ENCODE measurements around the gene FGD6. TPM values are rescaled to one million over a fixed set of nuclear protein-coding genes. Genes with fewer than 3 reads are reported as not detected.
"Not testable (repeated sequence)": the region's sequence is repeated elsewhere in the genome, so short reads cannot be mapped to it uniquely, and the experiment has no call there.

Gene FGD6
- total RNA-seq, 4 donors from 2014 or later = 2.9 to 8.4 (median 4.4) TPM

DNA sequence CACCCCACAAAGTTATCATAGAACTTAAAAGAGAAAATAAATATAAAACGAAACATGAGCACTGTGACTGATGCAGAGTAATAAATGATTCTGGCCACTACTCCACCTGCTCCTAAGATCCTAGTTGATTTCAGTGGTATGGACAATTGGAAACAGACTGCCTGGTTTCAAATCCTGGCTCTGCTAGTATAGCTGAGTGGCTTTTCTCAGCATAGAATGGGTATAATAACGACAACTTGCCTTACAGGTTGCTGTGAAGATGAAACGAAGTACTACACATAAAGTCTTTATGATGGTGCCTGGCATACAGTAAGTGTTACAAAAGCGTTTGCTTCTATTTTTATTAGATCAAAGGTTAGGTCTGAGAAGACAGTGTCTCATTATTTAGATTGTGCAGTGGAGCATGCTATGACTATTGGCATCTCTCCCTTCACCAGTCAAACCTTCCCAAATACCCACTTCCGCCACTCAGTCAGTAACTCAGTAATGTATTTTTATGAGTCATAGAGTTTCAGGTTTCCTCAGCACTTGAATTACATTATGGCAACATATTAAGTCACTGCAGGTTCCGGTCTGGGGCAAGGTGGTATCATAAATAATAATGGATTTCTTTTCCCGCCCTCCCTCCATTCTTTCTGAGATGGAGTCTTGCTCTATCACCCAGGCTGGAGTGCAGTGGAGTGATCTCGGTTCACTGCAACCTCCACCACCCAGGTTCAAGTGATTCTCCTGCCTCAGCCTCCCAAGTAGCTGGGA is 114.2 kb downstream of the FGD6 start:
- Histone ChIP-seq H3K27ac (peak overlapping the region in 1 of 4 donors; percentile 28), H3K27me3 (no peaks in the 10 kb centered on the region), H3K36me3 (no peaks in the 10 kb centered on the region), H3K9me3 (no peaks in the 10 kb centered on the region), H3K4me1 (peaks cover 8 to 15% of the 10 kb centered on the region in 2 donors), H3K4me3 (no peak overlapping the region)
- no peak for DNase-seq
- peak; percentile 56 to 83 for ATAC-seq
- TF ChIP-seq POLR2A (IDR thresholded peaks at IDR 0.05) (no peak), CTCF (IDR thresholded peaks at IDR 0.05 in 4 of 5, conservative IDR thresholded peaks at IDR 0.05 in 1 of 5) (no peak)
- intact Hi-C loops (cut with DNase I; ENCODE audit: low total_unique reads) (no loop called here), in situ Hi-C loops (cut with MboI; ENCODE audit: low sequenced_read_pairs in 4 of 4) (no loop called here)

- H3K4me3 ChIP-seq; H3K27ac ChIP-seq; in situ Hi-C loops (cut with MboI; ENCODE audit: low sequenced_read_pairs in 4 of 4); H3K36me3 ChIP-seq; H3K9me3 ChIP-seq; H3K27me3 ChIP-seq; intact Hi-C loops (cut with DNase I; ENCODE audit: low total_unique reads); ATAC-seq; DNase-seq: not testable (repeated sequence)
- H3K4me1 ChIP-seq = peaks cover 9 to 23% of the 10 kb centered on the region in 2 donors
Measured at GRCh38 chr12:95101957-95102356, 115.3 kb downstream of the FGD6 start.

DNA sequence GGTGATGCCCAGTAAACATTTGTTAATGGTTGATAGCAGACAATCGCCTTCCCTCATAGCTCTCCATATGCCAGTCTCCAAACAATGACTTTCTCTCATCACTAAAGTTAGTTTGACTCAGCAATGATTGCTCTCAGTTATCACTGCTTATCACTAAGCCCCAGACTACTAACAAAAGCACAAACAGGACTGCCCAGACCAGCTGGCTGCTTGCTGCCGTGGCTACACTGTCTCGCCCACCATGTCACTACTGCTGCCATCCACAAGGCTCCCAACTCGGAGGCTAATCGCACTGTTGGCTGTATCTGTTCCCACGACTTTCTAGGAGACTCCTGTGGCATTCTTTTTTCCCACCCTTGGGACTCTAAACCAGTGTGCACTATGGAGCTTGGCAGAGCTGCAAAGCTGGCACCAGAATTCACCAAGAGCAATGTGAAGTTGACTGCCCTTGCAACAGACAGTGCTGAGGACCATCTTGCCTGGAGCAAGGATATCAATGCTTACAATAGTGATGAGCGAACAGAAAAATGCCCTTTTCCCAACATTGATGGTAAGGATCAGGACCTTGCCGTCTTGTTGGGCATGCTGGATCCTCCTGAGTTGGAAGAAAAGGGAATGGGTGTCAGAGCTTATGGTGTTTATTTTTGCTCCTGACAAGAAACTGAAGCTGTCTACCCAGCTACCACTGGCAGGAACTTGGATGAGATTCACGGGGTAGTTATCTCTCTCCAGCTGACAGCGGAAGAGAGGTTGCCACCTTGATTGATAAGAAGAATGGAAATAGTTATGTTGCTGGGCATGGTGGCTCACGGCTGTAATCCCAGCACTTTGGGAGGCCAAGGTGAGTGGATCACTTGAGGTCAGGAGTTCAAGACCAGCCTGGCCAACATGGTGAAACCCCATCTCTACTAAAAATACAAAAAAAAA is 116.7 kb downstream of the FGD6 start:
- no peak for DNase-seq
- intact Hi-C loops (cut with DNase I; ENCODE audit: low total_unique reads) = no loop called here

DNA sequence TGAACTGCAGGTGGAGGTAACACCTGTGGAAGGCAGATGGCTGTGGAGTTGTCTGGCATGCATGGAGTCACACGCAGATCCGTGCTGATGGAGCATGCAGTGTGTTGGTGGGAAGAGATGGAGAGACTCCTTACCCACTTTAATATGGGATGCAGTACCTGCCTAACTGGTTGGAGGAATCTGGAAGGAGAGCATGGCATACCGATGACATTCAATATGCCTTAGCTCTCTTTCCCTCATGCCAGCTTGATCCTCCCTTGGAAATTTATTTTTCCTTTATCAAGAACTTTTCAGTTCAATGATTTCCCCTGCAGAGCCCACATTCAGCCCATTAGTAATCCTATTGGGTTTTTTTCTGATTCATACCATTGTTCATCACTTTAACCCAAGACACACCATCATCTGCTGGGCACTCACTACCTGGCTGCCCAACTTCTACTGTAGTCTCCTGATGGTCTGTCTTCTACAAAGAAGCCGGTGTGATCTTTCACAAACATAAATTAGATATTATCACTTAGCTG is 117.9 kb downstream of the FGD6 start:
- no peak overlapping the region for H3K4me3 ChIP-seq
- H3K27me3 ChIP-seq = no peaks in the 10 kb centered on the region
- H3K9me3 ChIP-seq = no peaks in the 10 kb centered on the region
- H3K4me1 ChIP-seq = peaks cover 16 to 33% of the 10 kb centered on the region in 2 donors
- TF ChIP-seq CTCF (IDR thresholded peaks at IDR 0.05 in 4 of 5, conservative IDR thresholded peaks at IDR 0.05 in 1 of 5) (no peak), POLR2A (IDR thresholded peaks at IDR 0.05) (no peak)
- intact Hi-C loops (cut with DNase I; ENCODE audit: low total_unique reads) (no loop called here), in situ Hi-C loops (cut with MboI; ENCODE audit: low sequenced_read_pairs in 4 of 4) (no loop called here)
- H3K27ac ChIP-seq = no peak overlapping the region
- DNase-seq (no peak), ATAC-seq (no peak)
- no peaks in the 10 kb centered on the region for H3K36me3 ChIP-seq

More for the DNA sequence above, 116.7 kb downstream of the FGD6 start:
- H3K9me3 ChIP-seq = no peaks in the 10 kb centered on the region
- TF ChIP-seq CTCF (IDR thresholded peaks at IDR 0.05 in 4 of 5, conservative IDR thresholded peaks at IDR 0.05 in 1 of 5) = no peak
- TF ChIP-seq POLR2A (IDR thresholded peaks at IDR 0.05) = no peak
- H3K27ac ChIP-seq = no peak overlapping the region
- H3K27me3 ChIP-seq = no peaks in the 10 kb centered on the region
- H3K4me3 ChIP-seq = no peak overlapping the region
- H3K36me3 ChIP-seq = no peaks in the 10 kb centered on the region
- no peak for ATAC-seq
- peaks cover 16 to 33% of the 10 kb centered on the region in 2 donors for H3K4me1 ChIP-seq
- in situ Hi-C loops (cut with MboI; ENCODE audit: low sequenced_read_pairs in 4 of 4) = no loop called here

DNA sequence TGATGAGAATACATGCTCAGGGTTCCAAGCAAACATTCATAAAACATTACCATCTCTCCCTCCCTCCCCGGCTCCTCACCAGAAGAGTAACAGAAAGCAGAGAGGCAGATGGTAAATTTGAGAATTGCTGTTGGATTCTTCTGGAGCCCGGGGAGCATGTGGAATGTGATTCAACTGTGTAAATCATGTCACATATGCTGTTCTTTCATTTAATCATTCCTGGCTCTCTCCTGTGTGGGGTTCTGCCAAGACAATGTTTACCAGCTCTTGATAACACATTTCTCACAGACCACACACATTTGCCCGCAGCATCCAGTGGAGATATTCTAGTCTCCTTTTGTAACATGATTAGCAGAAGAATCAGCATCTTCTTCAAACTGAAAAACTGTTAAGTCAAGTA is 120.4 kb downstream of the FGD6 start:
- intact Hi-C loops (cut with DNase I; ENCODE audit: low total_unique reads) = no loop called here
- Histone ChIP-seq H3K9me3 (no peaks in the 10 kb centered on the region), H3K27ac (no peak overlapping the region), H3K4me1 (peaks cover 9 to 22% of the 10 kb centered on the region in 2 donors), H3K36me3 (no peaks in the 10 kb centered on the region), H3K4me3 (no peak overlapping the region), H3K27me3 (no peaks in the 10 kb centered on the region)
- in situ Hi-C loops (cut with MboI; ENCODE audit: low sequenced_read_pairs in 4 of 4) = no loop called here
- no peak for DNase-seq
- no peak for TF ChIP-seq CTCF (IDR thresholded peaks at IDR 0.05 in 4 of 5, conservative IDR thresholded peaks at IDR 0.05 in 1 of 5)
- peak in 1 of 2 donors; percentile 11 for ATAC-seq

Measured in gastrocnemius medialis (tissue), 4 donors.